Hypothalamus (tissue), 51 donors: ENCODE data around the gene POU2F2.
A peak's percentile ranks its signal among the peaks of the same experiment; 100 is the strongest.
"Not testable (repeated sequence)": the region's sequence is repeated elsewhere in the genome, so short reads cannot be mapped to it uniquely, and the experiment has no call there.

Experiments used
- DNase-seq, 51 donors: peaks; one replicate each; lab custom pipeline; 2025; lab: John Stamatoyannopoulos, UW

POU2F2 gene

GRCh38 chr19:42066075-42066754, 66.0 kb downstream of the POU2F2 start:
- peak in 25 of 51 donors; percentile 7 to 73 (median 35) for DNase-seq

GRCh38 chr19:42065511-42065910, 66.7 kb downstream of the POU2F2 start:
- DNase-seq = no peak

DNA sequence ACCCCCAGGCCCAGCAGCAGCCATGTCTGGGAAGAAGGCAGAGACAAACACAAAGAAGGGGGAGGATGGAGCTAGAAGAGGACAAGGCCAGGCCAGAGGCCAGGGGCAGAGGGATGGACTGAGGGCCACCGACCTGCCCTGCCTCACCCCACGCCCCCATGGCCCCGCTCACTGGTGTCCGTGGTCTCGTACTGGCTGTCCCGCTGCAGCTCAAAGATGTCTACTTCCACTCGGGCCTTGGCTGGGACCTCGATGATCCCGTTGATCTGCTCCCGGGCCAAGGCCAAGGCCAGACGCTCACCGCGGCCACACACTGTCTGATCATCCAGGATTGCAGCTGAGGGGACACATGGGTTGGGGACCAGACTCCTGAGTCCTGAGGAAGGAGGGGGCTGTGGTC, 67.2 kb downstream of the POU2F2 start:
- no peak for DNase-seq

DNA sequence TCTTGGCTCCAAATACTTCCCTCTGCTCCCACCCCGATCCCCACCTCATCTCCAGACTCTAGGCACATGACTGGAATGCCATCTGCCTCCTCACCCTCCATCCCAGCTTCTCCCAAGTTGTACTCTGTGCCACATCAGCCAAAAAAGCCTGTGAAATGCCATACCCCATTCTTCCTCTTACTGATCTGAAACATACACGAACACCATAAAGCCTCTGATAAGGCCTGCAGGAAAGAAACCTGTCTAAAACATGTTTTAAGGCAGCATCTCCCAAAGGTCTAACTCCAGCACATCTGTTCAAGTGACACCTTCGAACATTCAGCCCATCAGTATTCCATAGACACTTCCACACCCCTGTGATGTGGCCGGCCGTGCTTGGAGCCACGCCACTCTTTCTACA, 67.8 kb downstream of the POU2F2 start:
- DNase-seq = no peak

DNA sequence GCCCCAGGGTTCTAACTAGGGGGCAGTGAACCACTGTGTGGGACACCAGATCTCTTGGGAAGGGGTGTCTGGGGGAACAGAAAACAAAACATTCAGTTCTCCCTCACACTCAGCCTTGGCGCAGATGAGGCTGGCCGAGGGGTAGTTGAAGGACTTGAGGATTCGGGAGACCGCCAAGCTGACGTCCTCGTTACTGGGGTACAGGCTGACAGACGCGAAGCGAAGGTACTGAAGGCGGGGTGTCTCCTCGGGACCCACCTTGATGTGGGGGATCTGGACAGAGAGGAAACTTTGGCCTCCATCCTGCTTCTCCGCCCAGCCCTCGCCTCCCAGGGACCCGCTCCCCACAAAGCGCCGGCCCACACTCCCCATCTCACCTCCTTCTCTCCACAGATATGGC, 69.9 kb downstream of the POU2F2 start:
- no peak for DNase-seq

- no peak for DNase-seq
Observed at GRCh38 chr19:42060117-42060516, 72.1 kb downstream of the POU2F2 start.

DNA sequence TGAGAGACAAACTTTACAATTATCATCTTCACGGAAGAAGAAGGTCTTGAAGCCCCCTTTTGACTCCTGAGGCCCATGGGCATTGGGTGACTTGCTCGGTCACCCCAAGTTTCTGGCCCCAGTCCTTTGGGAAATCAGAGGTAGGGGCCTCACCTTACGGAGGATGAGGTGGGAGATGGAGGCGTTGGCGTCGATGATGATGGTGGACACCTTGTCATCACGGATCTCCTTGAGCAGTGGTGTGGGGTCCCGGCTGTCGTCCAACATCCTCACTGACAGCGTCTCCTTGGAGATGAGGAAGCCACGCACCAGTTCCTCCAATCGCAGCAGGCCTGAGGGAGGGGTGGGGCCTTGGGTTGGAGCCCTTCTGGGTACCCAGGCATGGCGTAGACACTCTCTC, 73.0 kb downstream of the POU2F2 start:
- DNase-seq = no peak

DNA sequence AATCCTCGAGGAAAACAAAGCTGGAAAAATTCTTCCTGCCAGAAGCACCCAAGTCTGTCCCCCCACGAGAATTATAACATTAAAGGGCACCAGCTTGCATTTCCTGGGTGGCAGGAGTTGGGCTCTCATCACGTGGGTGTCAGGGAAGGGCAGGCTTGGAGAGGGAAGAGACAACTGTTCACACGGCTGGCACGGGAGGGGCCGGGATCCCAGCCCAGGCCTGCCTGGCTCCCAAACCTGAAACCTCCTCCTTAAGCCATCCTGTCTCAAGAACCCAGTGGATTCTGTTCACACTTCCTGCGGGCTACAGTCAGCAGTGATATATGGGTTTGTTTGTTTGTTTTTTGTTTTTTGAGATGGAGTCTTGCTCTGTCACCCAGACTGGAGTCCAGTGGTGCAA, 74.4 kb downstream of the POU2F2 start:
- no peak for DNase-seq

- no peak for DNase-seq
Observed at GRCh38 chr19:42054205-42054604, 78.0 kb downstream of the POU2F2 start.

- DNase-seq = no peak
Observed at GRCh38 chr19:42053037-42053935, 79.0 kb downstream of the POU2F2 start.

DNA sequence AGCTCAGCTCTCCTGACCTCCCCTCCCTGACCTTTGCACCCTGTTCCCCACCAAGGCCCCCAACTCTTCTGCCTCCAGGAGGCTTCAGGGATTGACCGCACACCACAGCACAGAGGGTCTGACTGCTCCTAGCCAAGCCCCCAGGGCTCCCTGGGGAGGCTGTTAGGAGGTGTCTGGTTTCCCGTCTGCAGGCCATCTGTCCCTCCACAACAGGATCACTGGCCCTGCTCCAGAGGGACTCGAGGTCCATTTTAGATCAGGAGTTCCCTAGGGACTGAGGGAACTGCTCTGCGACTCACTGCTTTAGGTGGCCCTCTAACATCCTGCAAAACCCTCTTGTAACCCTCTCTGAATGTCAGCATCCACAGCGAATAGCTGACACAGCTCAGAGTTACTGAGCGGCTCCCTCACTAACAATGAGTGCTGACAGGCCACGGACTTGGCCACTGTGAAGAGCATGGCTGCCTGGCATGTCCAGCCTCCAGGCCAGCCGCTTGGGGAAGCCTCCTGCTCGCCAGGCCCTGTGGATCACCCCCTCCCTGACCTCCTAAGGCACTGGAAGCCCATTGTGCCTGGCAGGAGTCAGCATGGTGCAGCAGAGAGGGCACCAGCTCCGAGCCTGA, 79.9 kb downstream of the POU2F2 start:
- DNase-seq = no peak

DNA sequence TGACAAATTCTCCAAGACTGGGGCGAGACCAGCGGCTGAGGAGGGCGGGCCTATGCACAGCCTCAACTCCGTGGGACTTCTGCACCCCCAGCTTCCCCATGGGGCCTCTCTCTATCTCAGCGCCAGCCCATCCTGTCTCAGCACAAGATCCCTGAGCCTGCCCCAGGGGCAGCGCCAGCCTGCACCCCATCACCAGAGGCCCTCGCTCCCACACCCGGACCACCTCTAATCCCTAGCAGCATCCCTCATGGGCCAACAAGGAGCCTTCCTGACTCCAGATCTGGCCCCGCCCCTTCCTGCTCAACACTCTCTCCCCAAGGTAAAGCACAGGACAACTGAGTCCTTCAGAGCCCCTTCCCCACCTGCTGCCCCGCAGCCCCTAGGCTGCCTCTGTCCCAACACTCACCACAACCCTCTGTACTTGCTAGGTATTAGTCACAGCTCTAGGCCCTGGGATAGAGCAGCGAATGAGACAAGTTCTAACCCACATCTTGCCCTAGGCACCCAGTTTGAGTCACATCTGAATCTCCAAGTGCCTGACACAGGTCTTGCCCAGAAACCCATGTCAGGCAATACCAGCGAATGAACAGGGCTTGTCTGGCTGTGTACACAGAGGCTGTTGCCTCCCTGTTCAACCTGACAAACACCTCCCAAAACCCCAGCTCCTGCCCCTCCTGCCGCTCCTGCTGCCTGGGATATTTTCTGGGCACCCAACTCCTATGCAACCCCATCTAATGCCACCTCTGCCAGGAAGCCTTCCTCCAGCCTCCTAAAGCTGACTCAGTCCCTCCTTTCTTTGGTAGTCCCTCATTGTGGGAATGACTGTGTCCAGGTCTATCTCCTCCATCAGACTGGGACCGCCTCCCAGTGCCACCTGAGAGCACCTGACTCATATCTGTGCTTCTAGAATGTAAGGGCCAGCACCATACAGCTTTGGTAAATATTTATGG, 80.8 kb downstream of the POU2F2 start:
- DNase-seq = no peak

- DNase-seq = no peak
Observed at GRCh38 chr19:42048992-42049391, 83.3 kb downstream of the POU2F2 start.

DNA sequence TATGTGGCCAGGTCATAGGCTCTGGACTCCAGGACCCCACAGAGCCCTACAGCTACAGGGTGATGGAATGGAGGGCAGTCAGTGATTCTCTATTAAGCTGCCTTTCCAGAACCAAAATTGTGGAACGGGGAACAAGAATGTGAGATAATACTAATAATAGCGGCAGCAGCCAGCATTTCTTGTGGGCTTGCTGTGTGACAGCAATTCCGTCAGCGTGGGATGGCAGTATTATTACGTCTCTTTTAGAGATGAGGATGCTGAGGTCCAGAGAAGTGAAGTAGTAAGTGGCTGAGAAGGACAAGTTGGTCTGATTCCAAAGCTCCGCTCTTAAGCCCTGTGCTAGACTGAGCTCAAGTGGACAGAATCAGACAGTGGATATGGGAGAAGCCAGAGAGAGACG, 86.7 kb downstream of the POU2F2 start:
- DNase-seq = peak in 2 of 51 donors; percentile 3 to 8

- DNase-seq = peak in 2 of 51 donors; percentile 16 to 25
Observed at GRCh38 chr19:42042455-42043170, 89.6 kb downstream of the POU2F2 start.

DNA sequence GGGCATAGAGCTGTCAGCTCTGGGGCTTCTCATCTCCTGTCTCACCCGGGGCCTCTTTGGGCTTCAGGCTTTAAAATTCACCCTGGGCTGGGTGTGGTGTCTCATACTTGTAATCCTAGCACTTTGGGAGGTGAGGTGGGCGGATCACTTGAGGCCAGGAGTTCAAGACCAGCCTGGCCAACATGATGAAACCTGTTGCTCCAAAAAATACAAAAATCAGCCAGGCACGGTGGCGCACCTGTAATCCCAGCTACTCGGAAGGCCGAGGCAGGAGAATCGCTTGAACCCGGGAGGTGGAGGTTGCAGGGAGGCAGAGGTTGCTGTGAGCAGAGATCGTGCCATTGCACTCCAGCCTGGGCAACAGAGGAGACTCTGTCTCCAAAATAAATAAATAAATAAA, 91.8 kb downstream of the POU2F2 start:
- DNase-seq = not testable (repeated sequence)

DNA sequence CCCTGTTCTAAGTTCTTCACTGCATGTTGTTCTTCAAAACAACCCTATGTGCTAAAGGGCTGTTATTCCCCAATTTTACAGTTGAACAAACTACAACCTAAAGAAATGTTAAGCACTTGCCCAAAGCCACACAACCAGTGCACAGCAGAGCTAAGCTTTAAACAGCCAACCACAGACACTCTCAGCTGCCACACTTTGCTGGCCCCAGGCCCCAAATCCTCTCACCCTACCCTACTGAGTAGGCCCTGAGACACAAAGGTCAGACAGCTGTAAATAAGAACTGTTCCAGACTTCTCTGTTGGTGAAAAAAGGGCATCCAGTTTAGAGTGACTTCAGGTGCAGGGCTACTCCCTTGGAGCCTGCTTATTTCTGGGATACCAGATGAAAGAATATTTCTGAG, 92.2 kb downstream of the POU2F2 start:
- no peak for DNase-seq

- DNase-seq = peak in 1 of 51 donors; percentile 39
Observed at GRCh38 chr19:42038666-42039065, 93.6 kb downstream of the POU2F2 start.

DNA sequence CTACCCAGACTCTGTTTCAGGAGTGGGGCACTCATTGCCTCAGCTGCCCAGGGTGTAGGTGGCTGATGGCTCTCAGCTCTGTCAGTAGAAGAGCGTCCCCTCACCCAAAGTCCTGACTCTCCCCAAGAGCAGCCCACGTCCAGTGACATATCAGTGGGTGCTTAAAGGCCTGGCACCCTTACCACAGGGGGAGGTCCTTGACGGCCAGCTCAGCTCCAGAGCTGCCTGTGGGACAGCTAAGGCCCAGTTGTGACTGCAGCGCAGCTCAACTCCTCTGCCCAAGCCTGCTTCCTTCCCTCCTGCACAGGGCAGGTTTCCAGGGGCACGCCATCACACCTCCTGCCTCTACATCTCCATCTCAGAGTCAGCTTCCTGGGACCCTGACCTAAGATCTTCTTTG, 94.6 kb downstream of the POU2F2 start:
- DNase-seq = no peak
